ENCODE data around the gene PRDM15.

PRDM15 gene

DNA sequence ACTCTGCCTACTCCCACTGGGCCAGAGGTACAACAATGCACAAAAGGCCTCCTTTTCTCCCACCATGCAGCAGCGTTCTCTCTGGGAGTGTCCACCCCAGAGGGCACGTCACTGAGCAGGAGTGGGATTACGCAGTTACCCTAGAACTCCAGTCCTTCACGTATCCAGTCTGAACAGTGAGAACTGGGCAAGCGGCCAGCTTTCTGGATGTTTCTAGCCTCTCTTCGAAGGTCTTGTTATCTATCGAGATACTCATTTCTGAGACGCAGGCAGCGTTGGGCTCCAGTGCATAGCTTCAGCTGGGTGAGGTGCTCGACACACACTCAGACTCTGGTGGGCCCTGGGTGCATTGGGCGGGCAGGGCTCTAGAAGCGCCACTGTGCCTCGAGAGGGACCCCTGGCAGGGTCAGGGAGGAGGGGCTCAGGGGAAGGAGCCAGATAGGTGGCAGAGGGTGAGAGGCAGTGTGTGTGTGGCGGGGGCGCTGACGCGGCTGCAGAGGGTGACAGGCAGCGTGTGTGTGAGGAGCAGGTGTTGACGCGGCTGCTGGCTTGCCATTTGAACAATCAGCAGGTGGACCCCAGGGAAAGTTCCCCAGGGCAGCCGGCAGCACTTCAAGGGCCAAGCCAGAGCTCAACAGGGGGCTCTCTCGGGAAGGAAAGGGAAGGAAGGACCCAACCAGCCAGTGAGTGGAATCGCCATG lies 27.9 kb downstream of the PRDM15 start:
- Mint-ChIP-seq H3K4me1 (ENCODE audit: low read depth) (no peaks in the 10 kb centered on the region), H3K9me3 (ENCODE audit: low read depth) (no peaks in the 10 kb centered on the region), H3K27me3 (no peaks in the 10 kb centered on the region), H3K27ac (no peak overlapping the region), H3K4me3 (no peak overlapping the region), H3K36me3 (peaks cover 6% of the 10 kb centered on the region)

DNA sequence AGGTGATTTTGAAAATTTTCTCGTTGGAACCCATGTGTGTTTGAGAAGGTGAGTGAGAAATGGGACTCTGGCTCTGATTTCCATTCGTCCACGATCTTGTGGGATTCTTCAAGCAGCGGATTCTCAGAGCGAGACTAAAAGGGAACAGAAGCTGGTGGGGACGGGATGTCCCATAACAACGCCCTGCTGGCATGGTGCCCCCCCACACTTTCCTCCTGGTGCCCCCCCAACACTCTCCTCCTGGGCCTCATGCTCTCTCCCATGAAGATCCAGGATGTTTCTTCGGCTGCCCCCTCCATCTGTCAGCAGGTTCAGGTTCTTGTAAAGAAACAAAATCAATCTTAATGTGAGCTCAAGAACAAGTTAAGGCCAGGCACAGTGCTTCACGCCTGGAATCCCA lies 29.1 kb downstream of the PRDM15 start:
- Mint-ChIP-seq H3K36me3 (peaks cover 6% of the 10 kb centered on the region), H3K4me3 (no peak overlapping the region), H3K27ac (no peak overlapping the region), H3K4me1 (ENCODE audit: low read depth) (no peaks in the 10 kb centered on the region), H3K9me3 (ENCODE audit: low read depth) (no peaks in the 10 kb centered on the region), H3K27me3 (no peaks in the 10 kb centered on the region)

DNA sequence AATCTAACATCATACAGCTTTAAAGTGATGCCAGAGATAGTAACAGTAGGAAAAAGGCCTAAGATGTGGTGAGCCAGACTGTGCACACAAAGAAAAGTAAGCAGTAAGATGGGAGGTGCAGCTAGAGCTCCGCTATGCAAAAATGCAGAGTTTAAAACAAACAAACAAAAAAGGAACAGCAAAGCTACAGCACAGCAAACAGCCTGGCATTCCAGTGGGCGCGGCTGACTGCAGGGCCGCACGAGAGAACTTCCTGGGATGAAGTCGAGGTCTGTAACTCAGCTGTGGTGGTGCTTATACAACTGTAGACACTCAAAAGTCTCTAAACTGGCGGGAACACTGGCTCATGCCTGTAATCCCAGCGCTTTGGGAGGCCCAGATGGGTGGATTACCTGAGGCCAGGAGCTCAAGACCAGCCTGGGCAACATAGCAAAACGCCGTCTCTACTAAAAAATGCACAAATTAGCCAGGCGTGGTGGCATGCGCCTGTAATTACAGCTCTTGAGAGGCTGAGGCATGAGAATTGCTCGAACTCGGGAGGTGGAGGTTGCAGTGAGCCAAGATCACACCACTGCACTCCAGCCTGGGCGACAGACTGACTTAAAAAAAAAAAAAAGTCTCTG lies 30.1 kb downstream of the PRDM15 start:
- H3K9me3 Mint-ChIP-seq (ENCODE audit: low read depth) = no peaks in the 10 kb centered on the region
- no peak overlapping the region for H3K4me3 Mint-ChIP-seq
- no peak overlapping the region for H3K27ac Mint-ChIP-seq
- H3K4me1 Mint-ChIP-seq (ENCODE audit: low read depth) = no peaks in the 10 kb centered on the region
- H3K36me3 Mint-ChIP-seq = peaks cover 4% of the 10 kb centered on the region
- no peaks in the 10 kb centered on the region for H3K27me3 Mint-ChIP-seq

DNA sequence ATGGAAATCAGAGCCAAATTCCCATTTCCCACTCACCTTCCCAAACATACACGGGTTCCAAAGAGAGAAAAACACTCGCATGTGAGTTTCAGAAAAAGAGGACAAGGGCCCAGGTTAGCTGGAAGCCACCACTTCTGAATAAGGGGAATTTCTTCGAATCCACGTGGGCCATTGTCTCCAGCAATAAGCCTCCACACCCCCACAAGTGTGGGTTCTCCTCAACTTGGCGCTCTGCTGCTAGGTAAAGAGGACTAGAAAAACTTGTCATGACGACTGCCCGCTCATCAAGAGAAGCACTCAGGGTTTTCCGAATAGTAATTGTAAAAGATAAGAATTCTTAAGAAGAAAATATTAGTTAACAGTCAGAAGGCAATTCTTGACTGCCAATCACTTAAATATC lies 30.6 kb downstream of the PRDM15 start:
- Mint-ChIP-seq H3K4me3 (no peak overlapping the region), H3K27ac (no peak overlapping the region), H3K27me3 (no peaks in the 10 kb centered on the region), H3K36me3 (peaks cover 3% of the 10 kb centered on the region), H3K9me3 (ENCODE audit: low read depth) (no peaks in the 10 kb centered on the region), H3K4me1 (ENCODE audit: low read depth) (no peaks in the 10 kb centered on the region)

DNA sequence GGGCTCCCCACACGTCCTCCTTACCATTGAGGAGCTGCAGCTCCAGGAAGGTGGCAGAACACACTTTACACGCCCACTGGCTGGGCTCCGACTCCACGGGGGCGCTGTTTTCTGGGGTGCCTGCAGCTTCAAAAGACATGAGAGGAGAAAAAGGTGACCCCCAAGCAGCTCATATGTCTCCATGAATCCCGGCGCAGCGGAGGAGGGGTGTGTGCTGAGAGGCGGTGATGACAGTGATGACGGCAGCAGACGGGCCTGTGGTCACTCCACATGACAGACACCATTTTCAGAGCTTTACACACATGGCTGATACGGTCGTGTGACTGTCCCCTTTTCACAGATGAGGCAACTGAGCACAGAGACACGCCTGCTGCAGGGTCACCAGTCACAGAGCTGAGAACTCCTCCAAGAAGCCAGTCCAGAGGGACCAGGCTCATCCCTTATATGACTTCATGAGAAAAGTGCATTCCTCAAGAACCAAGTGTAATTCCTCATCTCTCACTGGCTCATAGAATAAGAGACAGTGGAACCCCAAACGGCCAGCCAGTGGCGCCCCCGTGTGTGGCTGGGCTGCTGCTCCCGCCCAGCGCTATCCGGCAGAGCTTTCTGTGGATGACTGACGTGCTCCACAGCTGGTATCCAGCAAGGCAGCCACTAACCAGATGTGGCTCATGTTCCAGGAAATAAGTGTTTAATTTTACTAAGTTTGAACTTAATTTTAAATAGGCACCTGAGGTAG lies 31.9 kb downstream of the PRDM15 start:
- H3K4me1 Mint-ChIP-seq (ENCODE audit: low read depth) = no peaks in the 10 kb centered on the region
- peaks cover 6% of the 10 kb centered on the region for H3K36me3 Mint-ChIP-seq
- no peak overlapping the region for H3K4me3 Mint-ChIP-seq
- no peak overlapping the region for H3K27ac Mint-ChIP-seq
- no peaks in the 10 kb centered on the region for H3K9me3 Mint-ChIP-seq (ENCODE audit: low read depth)
- no peaks in the 10 kb centered on the region for H3K27me3 Mint-ChIP-seq

DNA sequence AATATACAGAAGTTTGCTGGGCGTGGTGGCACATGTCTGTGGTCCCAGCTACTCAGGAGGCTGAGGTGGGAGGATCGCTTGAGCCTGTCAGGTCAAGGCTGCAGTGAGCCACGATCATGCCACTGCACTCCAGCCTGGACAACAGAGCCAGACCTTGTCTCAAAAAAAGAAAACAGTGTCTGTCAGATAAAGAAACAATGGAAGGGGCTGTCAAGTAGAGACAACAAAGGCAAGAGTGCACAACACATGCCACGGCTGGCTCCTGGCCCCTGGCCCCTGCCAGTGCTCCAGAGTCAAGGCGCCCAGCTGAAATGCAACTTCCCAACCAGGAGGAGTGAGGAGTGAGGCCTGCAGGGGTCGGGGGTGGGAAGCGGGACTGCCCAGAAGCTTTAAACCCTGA lies 32.6 kb downstream of the PRDM15 start:
- H3K27ac Mint-ChIP-seq = no peak overlapping the region
- no peaks in the 10 kb centered on the region for H3K27me3 Mint-ChIP-seq
- peaks cover 6% of the 10 kb centered on the region for H3K36me3 Mint-ChIP-seq

DNA sequence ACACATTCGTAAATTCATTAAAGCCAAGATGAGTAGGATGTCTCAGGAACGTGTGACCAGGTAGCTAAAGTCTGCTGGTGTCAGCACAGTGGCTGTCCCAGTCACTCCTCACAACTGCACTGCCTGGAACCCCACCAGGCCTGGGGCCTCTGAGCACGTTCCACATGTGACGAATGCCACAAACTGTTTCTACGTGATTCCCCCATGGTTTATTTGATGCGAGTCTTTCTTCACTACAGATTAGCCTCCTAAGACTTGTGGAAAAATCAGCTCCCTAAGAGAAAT lies 33.2 kb downstream of the PRDM15 start:
- no peaks in the 10 kb centered on the region for H3K27me3 Mint-ChIP-seq
- no peak overlapping the region for H3K27ac Mint-ChIP-seq
- peaks cover 11% of the 10 kb centered on the region for H3K36me3 Mint-ChIP-seq
- H3K9me3 Mint-ChIP-seq (ENCODE audit: low read depth) = peaks cover 5% of the 10 kb centered on the region
- H3K4me1 Mint-ChIP-seq (ENCODE audit: low read depth) = no peaks in the 10 kb centered on the region
- H3K4me3 Mint-ChIP-seq = no peak overlapping the region

More for the DNA sequence above, 32.6 kb downstream of the PRDM15 start:
- Mint-ChIP-seq H3K9me3 (ENCODE audit: low read depth) (no peaks in the 10 kb centered on the region), H3K4me3 (no peak overlapping the region), H3K4me1 (ENCODE audit: low read depth) (no peaks in the 10 kb centered on the region)

DNA sequence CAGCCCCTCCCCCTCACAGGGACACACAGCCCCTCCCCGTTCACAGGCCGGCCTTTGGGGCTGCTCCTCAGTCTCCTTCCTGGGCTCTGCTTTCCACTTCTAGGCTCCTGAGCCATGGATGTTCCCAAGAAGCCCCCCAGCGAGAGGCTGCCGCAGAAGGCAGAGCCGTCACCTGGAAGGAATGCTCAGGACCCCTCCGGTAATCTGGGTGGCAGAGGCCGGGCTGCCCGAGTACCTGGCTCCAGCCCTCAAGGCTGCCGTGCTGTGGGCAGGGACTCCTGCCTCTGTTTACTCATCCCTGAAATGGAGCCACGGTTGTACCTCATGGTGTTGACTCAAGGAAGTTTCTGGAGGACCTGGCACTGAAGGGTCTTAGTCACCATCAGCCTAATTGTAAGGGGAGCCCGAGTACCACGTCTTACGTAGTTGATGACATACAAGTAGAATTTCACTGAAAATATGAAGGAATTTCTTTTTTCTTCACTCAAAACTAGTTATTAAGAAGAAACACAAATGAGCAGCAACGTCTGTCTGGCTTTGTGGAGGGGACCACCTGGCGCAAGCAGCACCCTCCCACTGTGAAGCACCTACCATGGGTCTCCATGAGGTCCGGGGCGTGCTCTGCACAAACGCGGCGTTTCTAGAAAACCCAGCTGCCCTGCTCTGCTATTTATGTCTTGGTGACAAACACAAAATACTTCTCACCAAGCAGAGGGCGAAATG lies 33.7 kb downstream of the PRDM15 start:
- Mint-ChIP-seq H3K4me1 (ENCODE audit: low read depth) (no peaks in the 10 kb centered on the region), H3K27ac (no peak overlapping the region), H3K9me3 (ENCODE audit: low read depth) (peaks cover 8% of the 10 kb centered on the region), H3K27me3 (no peaks in the 10 kb centered on the region), H3K4me3 (no peak overlapping the region), H3K36me3 (peaks cover 15% of the 10 kb centered on the region)

DNA sequence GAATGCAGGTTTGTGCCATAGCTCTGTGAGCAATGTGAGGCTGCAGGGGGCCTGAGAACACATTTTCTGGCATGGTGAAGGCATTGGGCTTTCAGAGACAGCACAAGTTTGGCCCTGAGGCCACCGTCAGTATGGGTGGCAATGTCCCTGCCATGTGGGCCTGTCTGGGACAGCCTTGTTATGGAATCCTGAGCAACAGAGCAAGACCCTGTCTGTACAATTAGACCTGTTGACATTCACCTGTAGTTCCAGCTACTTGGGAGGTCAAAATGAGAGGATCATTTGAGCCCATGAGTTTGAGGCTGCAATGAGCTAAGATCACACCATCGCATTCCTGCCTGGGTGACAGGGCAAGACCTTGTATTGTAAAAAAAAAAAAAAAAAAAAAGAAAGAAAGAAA lies 35.6 kb downstream of the PRDM15 start:
- Mint-ChIP-seq H3K9me3 (ENCODE audit: low read depth) (peaks cover 8% of the 10 kb centered on the region), H3K4me1 (ENCODE audit: low read depth) (no peaks in the 10 kb centered on the region), H3K27ac (no peak overlapping the region), H3K4me3 (no peak overlapping the region), H3K27me3 (no peaks in the 10 kb centered on the region), H3K36me3 (peaks cover 14% of the 10 kb centered on the region)

DNA sequence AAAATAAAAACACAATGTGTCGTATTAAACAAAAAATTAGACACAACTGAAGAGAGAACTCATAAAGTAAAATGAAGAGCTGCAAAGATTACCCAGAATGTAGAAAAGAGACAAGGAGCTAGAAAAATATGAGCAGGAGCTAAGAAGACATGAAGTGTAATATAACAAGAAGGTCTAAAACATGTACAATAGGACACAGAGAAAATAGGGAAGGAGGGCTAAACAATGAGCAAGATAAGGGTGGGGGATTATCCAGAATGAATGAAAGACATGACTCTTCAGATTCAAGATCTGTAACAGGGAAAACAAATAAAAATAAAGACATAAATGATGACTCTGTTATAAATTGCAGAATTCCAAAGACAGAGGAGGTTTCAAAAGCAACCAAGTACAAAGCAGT lies 38.3 kb downstream of the PRDM15 start:
- no peak overlapping the region for H3K27ac Mint-ChIP-seq
- no peak overlapping the region for H3K4me3 Mint-ChIP-seq
- peaks cover 18% of the 10 kb centered on the region for H3K36me3 Mint-ChIP-seq
- no peaks in the 10 kb centered on the region for H3K4me1 Mint-ChIP-seq (ENCODE audit: low read depth)
- H3K9me3 Mint-ChIP-seq (ENCODE audit: low read depth) = peaks cover 8% of the 10 kb centered on the region
- H3K27me3 Mint-ChIP-seq = no peaks in the 10 kb centered on the region

DNA sequence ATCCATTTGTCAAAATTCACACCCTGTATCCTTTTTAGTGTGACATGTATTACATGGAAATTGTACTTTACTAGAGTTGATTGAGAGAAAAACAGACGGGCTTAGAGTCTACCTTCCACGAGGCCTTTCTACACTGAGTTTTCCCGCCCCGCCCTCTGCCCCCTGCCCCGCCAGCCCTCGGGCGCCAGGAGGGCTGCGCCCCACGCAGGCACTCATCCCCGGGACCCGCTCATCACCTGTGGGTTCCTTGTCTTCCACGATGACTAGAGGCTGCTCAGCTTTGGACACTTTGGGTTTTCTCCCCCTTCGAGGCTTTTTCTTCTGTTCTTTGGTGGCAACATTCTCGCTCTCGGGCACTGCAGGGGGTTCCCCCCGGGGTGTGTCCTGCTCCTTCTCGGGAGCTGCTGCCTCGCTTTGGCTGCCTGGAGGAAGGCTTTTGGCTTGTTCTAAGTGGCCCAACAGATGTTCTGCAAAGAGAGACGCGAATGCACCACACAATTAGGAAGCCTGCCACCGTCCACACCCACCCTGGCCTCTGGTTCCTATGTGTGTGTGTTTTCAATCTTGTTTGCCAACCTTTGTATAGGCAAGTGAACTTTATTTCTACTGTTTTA lies 39.6 kb downstream of the PRDM15 start:
- Mint-ChIP-seq H3K27me3 (no peaks in the 10 kb centered on the region), H3K4me1 (ENCODE audit: low read depth) (no peaks in the 10 kb centered on the region), H3K27ac (no peak overlapping the region), H3K36me3 (peaks cover 19% of the 10 kb centered on the region), H3K9me3 (ENCODE audit: low read depth) (peaks cover 8% of the 10 kb centered on the region), H3K4me3 (no peak overlapping the region)

DNA sequence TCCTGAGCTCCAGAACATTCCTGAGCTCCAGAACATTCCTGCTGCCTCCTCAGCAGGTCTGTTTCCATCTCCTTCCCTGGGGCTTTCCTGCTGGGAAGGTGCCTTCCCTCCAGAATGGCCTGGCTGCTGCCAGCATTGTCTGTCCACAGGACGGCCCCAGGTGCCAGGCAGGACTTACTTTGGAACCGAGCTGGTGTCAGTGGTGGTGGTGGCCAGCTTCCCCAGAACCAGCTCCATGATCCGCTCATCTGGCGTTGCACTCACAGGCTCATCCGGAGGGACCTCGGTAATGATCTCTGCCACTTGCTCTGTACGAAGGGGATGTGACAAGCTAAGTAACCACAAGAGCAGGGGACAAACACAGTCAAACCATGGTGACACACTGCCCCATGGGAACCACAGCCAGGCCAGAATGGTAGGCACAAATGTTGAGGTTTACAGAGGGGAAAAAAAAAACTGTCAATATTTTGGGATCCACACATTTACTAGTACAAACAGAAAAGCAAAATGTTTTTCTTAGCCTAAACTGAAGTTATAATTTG lies 41.3 kb downstream of the PRDM15 start:
- Mint-ChIP-seq H3K4me3 (no peak overlapping the region), H3K36me3 (peaks cover 16% of the 10 kb centered on the region), H3K27me3 (no peaks in the 10 kb centered on the region), H3K4me1 (ENCODE audit: low read depth) (no peaks in the 10 kb centered on the region), H3K27ac (no peak overlapping the region), H3K9me3 (ENCODE audit: low read depth) (peaks cover 8% of the 10 kb centered on the region)

DNA sequence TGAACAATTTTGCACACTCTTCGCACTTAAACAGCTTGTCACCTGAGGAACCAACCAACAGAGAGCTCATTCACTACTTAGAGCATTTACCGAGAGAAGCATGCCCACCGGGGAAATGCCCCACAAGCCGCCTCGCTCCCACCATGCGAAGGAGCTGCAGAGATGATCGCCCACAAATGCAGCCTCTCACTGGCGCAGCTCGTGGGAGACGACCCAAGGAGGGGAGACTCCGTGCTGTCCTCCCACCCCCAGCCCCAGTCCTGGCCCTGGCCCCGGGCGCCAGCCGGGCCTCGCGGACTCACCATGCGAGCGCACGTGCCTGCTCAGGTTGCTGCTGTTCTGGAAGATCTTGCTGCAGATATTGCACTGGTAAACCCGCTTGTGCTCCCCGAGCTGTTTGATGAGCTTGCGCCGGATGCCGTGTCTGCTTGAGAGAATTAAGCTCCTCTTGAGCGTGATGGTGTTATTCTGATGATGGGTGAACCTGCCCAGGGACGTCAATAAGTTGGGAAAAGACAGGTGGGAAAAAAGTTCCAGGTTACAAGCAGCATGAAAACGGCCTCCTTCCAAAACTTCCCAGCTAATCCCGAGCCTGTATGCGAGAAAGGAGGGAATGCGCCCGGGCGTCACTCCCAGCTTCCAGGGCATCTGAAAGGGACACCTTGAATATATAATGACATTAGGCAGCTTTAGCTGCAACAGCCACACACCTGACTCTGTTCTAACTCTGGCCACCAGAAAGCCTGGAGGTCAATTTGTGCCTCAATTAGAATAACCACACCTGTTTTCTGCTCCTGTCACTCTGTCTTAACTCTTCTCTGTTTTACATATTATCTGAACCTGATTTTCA lies 42.8 kb downstream of the PRDM15 start:
- H3K36me3 Mint-ChIP-seq = peaks cover 15% of the 10 kb centered on the region
- H3K27me3 Mint-ChIP-seq = no peaks in the 10 kb centered on the region
- H3K27ac Mint-ChIP-seq = no peak overlapping the region
- H3K4me3 Mint-ChIP-seq = no peak overlapping the region
- no peaks in the 10 kb centered on the region for H3K4me1 Mint-ChIP-seq (ENCODE audit: low read depth)
- H3K9me3 Mint-ChIP-seq (ENCODE audit: low read depth) = peaks cover 8% of the 10 kb centered on the region

DNA sequence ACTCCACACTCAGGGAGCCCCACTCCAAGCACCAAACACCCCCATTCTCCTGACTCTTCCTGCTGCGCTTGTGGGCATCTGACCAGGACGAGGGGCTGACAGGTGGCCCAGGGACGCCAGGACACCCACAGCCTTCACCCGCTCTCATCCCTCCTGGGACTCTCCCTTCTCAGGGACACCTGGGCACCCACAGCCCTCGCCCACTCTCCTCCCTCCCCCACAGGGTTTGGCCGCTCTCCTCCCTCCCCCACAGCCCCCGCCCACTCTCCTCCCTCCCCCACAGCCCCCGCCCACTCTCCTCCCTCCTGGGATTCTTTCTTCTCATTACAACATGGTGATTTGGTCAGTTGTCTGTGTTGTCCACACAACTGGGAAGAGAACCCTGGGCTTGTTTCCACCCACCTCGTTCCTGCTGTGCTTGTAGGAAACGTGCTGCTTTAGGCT lies 43.4 kb downstream of the PRDM15 start:
- no peaks in the 10 kb centered on the region for H3K27me3 Mint-ChIP-seq
- H3K36me3 Mint-ChIP-seq = peaks cover 8% of the 10 kb centered on the region
- no peaks in the 10 kb centered on the region for H3K4me1 Mint-ChIP-seq (ENCODE audit: low read depth)
- H3K9me3 Mint-ChIP-seq (ENCODE audit: low read depth) = peaks cover under 1% of the 10 kb centered on the region
- H3K4me3 Mint-ChIP-seq = no peak overlapping the region
- H3K27ac Mint-ChIP-seq = no peak overlapping the region
